Activated CD4-positive, alpha-beta T cell treated with anti-CD3 and anti-CD28 coated beads, Interleukin-2, amount 50 U/mL, for 1 hour (primary cell): ENCODE measurements around the gene ADARB1.

Experiments
- DNase-seq: peaks from one replicate; pipeline ENCODE4 v3.0.0-alpha.2; 2020

ADARB1 gene

GRCh38 chr21:45217010-45217409 lies 142.6 kb downstream of the ADARB1 start:
- DNase-seq = no peak

GRCh38 chr21:45219517-45219916 lies 145.1 kb downstream of the ADARB1 start:
- no peak for DNase-seq

DNA sequence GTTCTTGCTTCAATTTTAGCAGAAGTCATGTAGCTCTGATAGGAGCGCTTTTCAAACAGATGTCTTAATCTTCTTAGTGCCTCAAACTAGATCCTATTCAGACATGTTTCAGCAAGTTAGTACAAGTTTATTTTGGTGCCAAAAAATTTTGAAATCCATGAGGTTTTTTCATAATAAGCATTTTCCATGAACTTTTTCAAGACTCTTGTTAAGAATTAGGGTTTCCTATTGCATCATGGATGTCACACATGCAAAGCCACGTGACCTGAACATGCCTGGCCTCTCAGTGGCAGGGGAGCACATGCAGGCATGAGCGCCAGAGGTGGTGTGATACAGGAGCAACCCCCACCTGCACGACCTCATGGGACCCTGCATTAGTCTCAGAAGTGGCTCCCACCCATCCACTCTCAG lies 145.7 kb downstream of the ADARB1 start:
- no peak for DNase-seq

DNA sequence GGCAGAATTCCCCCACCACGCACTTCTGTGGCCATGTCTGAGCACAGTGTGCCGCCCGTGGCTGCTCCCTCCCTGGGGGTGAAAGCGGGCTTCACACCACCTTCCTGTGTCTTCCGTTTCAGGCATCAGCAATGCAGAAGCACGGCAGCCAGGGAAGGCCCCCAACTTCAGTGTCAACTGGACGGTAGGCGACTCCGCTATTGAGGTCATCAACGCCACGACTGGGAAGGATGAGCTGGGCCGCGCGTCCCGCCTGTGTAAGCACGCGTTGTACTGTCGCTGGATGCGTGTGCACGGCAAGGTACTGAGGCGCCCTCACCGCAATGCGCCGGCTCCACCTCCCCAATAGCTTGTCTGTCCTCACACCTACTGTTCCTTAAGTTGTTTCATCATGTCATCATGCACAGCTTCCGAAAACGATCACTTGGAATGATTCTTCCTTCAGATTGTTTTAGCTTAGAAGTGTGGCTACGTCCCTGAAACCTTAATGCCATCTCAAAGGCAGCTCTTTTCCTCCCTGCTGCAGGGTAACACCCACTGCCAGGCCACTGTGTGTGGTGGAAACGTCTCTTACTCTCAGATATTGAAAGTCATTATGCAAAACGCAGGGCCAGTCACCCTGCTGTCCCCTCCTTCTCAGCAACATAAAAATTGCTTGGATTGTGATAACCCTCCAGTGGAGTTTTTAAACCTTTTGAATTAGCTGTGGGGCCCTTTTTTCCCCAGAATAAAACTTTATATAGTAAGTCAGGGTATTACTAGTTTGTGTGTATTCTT lies 146.5 kb downstream of the ADARB1 start:
- DNase-seq = no peak

DNA sequence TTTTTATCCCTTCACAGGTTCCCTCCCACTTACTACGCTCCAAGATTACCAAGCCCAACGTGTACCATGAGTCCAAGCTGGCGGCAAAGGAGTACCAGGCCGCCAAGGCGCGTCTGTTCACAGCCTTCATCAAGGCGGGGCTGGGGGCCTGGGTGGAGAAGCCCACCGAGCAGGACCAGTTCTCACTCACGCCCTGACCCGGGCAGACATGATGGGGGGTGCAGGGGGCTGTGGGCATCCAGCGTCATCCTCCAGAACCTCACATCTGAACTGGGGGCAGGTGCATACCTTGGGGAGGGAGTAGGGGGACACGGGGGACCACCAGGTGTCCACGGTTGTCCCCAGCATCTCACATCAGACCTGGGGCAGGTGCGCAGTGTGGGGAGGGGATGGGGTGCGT lies 147.6 kb downstream of the ADARB1 start:
- DNase-seq = no peak

DNA sequence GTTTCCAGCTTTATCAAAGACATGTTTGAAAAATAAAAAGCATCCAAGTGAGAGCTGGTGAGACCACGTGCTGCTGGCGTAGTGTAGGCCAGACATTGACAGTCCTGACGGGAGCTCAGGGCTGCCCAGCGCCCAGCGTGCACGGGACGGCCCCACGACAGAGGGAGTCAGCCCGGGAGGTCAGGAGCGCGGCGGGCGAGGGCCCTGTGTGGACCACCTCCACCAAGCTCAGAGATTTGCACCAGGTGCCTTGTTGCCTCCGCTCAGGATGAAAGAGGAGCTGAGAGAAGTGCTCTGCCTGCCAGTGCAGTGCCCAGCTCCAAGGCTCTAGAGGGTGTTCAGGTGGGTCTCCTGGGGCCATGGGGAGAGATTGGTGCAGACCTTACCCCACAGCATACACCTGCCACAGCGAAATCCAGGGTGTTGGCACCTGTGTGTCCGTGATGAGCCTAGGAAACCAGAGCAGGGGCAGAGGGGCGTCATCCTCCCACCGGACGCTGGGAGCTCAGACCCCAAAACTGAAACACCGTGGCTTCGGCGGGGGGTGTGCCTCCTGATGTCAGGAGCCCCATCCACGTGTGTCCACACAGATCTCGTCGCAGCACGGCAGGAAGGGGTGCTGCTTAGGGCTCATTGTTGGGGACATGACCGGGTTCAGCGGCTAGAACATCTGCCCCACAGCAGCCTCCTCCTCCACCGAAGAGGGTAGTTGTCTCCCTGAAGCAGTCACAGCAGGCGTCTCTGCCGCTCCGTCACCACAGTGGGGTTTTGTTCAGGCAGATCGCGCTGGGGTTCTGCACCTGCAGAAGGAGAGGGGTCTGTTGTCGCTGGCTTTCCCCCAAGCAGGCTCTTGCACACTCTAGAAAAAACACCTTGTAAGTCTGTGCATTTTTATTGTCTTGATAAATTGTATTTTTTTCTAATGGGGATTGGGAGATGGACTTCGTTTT lies 149.1 kb downstream of the ADARB1 start:
- DNase-seq = no peak

GRCh38 chr21:45224189-45224938 lies 150.0 kb downstream of the ADARB1 start:
- DNase-seq = peak; percentile 73

DNA sequence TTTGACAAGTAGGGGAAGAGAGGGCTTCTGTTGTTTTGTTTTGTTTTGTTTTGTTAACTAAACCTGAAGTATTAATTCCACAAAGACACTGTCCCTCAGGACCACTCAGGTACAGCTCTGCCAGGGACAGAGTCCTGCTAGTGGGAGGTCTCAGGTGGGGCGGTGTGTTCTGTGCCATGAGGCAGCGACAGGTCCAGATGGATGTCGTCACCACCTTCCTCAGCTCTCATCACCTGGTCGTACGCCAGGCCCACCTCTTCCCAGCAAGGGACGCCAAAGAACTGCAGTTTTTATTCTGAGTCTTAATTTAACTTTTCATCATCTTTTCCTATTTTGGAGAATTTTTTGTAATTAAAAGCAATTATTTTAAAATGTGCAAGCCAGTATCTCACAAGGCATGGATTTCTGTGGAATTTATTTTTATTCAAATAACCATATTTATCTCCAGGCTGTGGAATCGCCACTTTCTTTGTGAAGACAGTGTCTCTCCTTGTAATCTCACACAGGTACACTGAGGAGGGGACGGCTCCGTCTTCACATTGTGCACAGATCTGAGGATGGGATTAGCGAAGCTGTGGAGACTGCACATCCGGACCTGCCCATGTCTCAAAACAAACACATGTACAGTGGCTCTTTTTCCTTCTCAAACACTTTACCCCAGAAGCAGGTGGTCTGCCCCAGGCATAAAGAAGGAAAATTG lies 150.8 kb downstream of the ADARB1 start:
- no peak for DNase-seq

DNA sequence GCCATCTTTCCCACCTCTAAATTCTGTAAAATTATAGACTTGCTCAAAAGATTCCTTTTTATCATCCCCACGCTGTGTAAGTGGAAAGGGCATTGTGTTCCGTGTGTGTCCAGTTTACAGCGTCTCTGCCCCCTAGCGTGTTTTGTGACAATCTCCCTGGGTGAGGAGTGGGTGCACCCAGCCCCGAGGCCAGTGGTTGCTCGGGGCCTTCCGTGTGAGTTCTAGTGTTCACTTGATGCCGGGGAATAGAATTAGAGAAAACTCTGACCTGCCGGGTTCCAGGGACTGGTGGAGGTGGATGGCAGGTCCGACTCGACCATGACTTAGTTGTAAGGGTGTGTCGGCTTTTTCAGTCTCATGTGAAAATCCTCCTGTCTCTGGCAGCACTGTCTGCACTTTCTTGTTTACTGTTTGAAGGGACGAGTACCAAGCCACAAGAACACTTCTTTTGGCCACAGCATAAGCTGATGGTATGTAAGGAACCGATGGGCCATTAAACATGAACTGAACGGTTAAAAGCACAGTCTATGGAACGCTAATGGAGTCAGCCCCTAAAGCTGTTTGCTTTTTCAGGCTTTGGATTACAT lies 151.5 kb downstream of the ADARB1 start:
- DNase-seq = no peak

- peak; percentile 22 for DNase-seq
Observed at GRCh38 chr21:45226540-45227326, 152.4 kb downstream of the ADARB1 start.

DNA sequence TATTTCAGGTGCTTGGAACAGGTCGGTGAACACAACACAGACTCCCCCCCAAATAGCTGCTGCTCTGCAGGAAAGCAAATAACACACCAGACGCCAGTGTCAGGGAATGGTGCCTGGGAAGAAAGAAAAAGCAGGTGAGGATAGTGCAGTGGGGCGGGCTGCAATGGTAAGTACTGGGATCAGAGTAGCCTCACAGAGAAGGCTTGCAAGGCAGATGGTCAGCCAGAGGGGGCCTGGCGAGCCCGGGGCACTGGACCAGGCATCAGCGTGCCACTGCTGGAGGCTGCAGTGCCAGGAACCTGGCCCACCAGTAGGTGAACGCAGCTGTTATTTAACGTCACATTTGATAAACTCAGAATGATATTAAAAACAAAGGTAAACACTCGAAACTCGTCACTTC lies 153.4 kb downstream of the ADARB1 start:
- no peak for DNase-seq

DNA sequence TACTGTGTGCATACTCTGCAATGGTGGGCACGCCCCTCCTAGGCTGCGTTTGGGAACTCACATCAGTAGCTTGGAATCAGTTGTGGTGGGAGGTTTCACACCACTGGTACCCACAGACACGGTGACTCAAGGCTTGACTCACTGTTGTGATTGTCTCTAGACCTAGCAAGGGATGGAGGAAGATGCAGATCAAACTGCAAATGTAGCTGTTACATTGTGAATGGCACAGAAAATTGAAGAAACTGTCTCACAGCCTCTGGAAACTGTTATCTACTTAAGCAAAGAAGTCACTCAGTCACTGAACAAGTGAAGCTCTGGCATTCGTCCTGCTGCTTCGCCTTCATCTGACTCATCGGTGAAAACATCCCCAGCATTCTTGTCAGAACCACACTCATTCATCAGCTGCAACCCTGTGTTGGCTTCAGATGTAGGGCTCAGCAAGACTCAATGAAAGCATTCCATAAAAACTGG lies 153.8 kb downstream of the ADARB1 start:
- peak; percentile 55 for DNase-seq

GRCh38 chr21:45228656-45229240 lies 154.4 kb downstream of the ADARB1 start:
- no peak for DNase-seq

GRCh38 chr21:45231705-45232104 lies 157.3 kb downstream of the ADARB1 start:
- no peak for DNase-seq

- DNase-seq = no peak
Observed at GRCh38 chr21:45234127-45234526, 159.7 kb downstream of the ADARB1 start.

- no peak for DNase-seq
Observed at GRCh38 chr21:45234965-45235364, 160.6 kb downstream of the ADARB1 start.

- no peak for DNase-seq
Observed at GRCh38 chr21:45235488-45235887, 161.1 kb downstream of the ADARB1 start.

GRCh38 chr21:45236481-45236880 lies 162.1 kb downstream of the ADARB1 start:
- DNase-seq = no peak

DNA sequence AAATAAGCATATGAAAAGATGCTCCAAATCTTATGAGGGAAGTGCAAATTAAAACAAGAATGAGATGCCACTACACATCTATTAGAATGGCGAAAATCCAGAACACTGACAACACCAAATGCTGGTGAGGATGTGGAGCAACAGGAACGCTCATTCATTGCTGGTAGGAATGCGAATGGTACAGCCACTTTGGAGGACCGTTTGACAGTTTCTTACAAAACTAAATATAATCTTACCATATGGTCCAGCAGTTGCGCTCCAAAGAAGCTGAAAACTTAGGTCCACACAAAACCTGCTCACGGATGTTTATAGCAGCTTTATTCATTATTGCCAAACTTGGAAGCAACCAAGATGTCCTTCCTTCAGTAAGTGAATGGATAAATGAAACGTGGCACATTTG lies 163.0 kb downstream of the ADARB1 start:
- no peak for DNase-seq

DNA sequence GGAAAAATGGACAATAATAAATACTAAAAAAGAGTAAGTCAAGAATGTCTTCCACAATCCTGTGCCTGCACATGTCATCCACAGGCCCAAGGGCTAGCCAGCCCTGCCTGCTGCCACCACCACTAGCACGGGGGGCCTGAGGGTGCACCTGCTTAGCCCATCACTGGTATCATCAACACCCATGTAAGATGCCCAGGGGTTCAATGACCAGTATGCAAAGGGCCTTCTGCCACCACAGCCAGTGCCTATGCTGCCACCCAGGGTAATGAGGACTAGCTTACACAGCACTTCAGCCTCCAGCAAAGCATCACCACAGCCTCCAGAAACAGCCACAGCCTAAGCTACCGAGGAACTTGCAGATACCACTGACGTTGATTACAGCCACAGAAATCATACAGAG lies 167.0 kb downstream of the ADARB1 start:
- no peak for DNase-seq

DNA sequence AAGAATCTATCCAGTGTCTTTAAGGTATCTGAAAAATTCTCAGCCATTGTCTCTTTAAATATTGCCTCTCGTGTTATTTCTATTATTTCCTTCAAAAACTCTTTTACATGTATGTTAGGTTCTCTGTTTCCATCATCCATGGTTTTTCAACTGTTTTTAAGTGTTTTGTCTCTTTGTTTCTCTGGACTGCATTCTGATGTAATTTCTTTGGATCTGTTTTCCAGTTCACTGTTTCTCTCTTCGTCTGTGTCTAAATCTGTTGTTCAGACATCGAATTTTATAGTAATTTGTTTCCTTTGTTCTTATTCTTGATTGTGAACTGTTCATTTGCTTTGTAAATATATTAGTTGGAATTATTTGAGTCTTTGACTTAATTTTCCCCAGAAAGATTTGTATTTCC lies 169.2 kb downstream of the ADARB1 start:
- no peak for DNase-seq
